GM12878 (cell line): Measurements from ENCODE around the gene CFAP74. TPM values are rescaled to one million over a fixed set of nuclear protein-coding genes. Genes with fewer than 3 reads are reported as not detected.
A peak's percentile ranks its signal among the peaks of the same experiment; 100 is the strongest.

Experiments used
- ATAC-seq: fragments of 200-7000 bp; cut with Tn5 transposase; 3 replicates; pipeline ENCODE4 v1.9.1; 2020; ENCODE audit warnings: mild to moderate bottlenecking, moderate library complexity
- BruUV-seq: library from RNA; stranded (reverse); fragments of 400-500 nt; replicated peaks from 2 replicates; lab custom pipeline; 2021; lab: Mats Ljungman, UMichigan
- CTCF ChIA-PET: fragments of 300-600 bp; sonication (Branson Sonifier 250); formaldehyde crosslinking; extraction: SDS; loops from one replicate; lab custom pipeline; 2021; ENCODE audit warnings: inconsistent platforms; lab: Yijun Ruan, JAX
- POLR2A ChIA-PET: fragments of 350-600 bp; formaldehyde crosslinking; extraction: SDS; loops from one replicate; lab custom pipeline; 2021; ENCODE audit warnings: inconsistent platforms; lab: Charles Lee
- RAD21 ChIA-PET: fragments of 300-600 bp; sonication (Branson Sonifier 250); formaldehyde crosslinking; loops from one replicate; lab custom pipeline; 2023; ENCODE audit warnings: antibody characterized with exemption; ENCODE audit not compliant: unreplicated experiment; lab: Charles Lee
- SMC1A ChIA-PET: fragments of 300-600 bp; sonication (Branson Sonifier 250); formaldehyde crosslinking; loops from one replicate; lab custom pipeline; 2023; ENCODE audit not compliant: unreplicated experiment, uncharacterized antibody; lab: Charles Lee
- DNase-seq: peaks from one replicate; pipeline ENCODE4 v3.0.0-alpha.2; 2011; ENCODE audit warnings: low read depth, low spot score
- FAIRE-seq: peaks from 3 replicates; lab custom pipeline; 2011; peaks lifted over from hg19 to GRCh38; lab: Jason Lieb, UNC
- H2AFZ ChIP-seq: 2 replicates; pipeline ENCODE4 v1.6.0; 2011; ENCODE audit warnings: low read depth, low read length, control low read depth; ENCODE audit not compliant: control insufficient read depth
- H3K27ac ChIP-seq: 2 replicates; pipeline ENCODE4 v1.5.1; 2011; ENCODE audit warnings: control low read depth; ENCODE audit not compliant: control insufficient read depth, insufficient read depth
- H3K27me3 ChIP-seq, 2 experiments: replicated peaks in 1 of 2; 2 replicates each; pipeline versions ENCODE4 v1.6.0 to v1.6.1; 2011; ENCODE audit warnings: low read length in 1 of 2; ENCODE audit not compliant: control insufficient read depth in 2 of 2, insufficient read depth in 2 of 2
- H3K36me3 ChIP-seq, 2 experiments: 2 replicates each; pipeline ENCODE4 v1.5.1; 2011; ENCODE audit warnings: low read length in 1 of 2; ENCODE audit not compliant: control insufficient read depth in 2 of 2, insufficient read depth in 2 of 2
- H3K4me1 ChIP-seq: 2 replicates; pipeline ENCODE4 v1.6.1; 2011; ENCODE audit warnings: mild to moderate bottlenecking, low read length, moderate library complexity, mixed read lengths; ENCODE audit not compliant: control insufficient read depth, insufficient read depth
- H3K4me2 ChIP-seq: 2 replicates; pipeline ENCODE4 v1.6.0; 2011; ENCODE audit warnings: control low read depth; ENCODE audit not compliant: control insufficient read depth, insufficient read depth
- H3K4me3 ChIP-seq: fragments of 200-600 bp; sonication (generic); 2 replicates; pipeline ENCODE4 v1.5.1; 2016
- H3K79me2 ChIP-seq: 2 replicates; pipeline ENCODE4 v1.6.0; 2011; ENCODE audit warnings: low read length; ENCODE audit not compliant: control insufficient read depth, insufficient read depth
- H3K9ac ChIP-seq: 2 replicates; pipeline ENCODE4 v1.8.0; 2011; ENCODE audit warnings: low read length, control low read depth, mixed read lengths; ENCODE audit not compliant: control insufficient read depth, insufficient read depth
- H3K9me3 ChIP-seq: replicated peaks from 3 replicates; pipeline ENCODE4 v1.5.1; 2011; ENCODE audit warnings: mild to moderate bottlenecking, low read length; ENCODE audit not compliant: control insufficient read depth, insufficient read depth
- H4K20me1 ChIP-seq: 2 replicates; pipeline ENCODE4 v1.6.0; 2011; ENCODE audit not compliant: control insufficient read depth, insufficient read depth
- CREM ChIP-seq: IDR thresholded peaks from 2 replicates; pipeline ENCODE4 v1.6.1; 2014; ENCODE audit warnings: antibody characterized with exemption, low read depth
- ESRRA ChIP-seq: IDR thresholded peaks from 2 replicates; pipeline ENCODE4 v1.6.1; 2012; ENCODE audit warnings: mild to moderate bottlenecking, low read length, improper control_type of control experiment
- RAD21 ChIP-seq: IDR thresholded peaks from 2 replicates; pipeline ENCODE4 v1.6.1; 2011; ENCODE audit warnings: mild to moderate bottlenecking, low read depth, low read length, moderate library complexity; ENCODE audit not compliant: insufficient read depth
- RB1 ChIP-seq: fragments of 450-650 bp; formaldehyde crosslinking; IDR thresholded peaks from 2 replicates; pipeline ENCODE4 v1.6.1; 2017; ENCODE audit warnings: mild to moderate bottlenecking, borderline replicate concordance
- SMC3 ChIP-seq: IDR thresholded peaks from 2 replicates; pipeline ENCODE4 v1.6.1; 2011; ENCODE audit warnings: low read length, improper control_type of control experiment, borderline replicate concordance
- WGBS: methylation state at CpG from one replicate; pipeline ENCODE4 v1.1.6; 2016; ENCODE audit warnings: low lambda C conversion rate; ENCODE audit not compliant: insufficient replicate concordance, insufficient coverage; ENCODE audit errors: missing lambda C conversion rate; 5-methylcytosine and 5-hydroxymethylcytosine counted together
- in situ Hi-C: fragments of 300-500 bp; cut with MboI; formaldehyde crosslinking; loops from 9 replicates; pipeline ENCODE4 v1.14.3; 2018; ENCODE audit warnings: mixed read lengths
- intact Hi-C: fragments of 100-400 bp; cut with micrococcal nuclease; formaldehyde crosslinking; loops from one replicate; pipeline ENCODE4 v1.14.2; 2022; ENCODE audit not compliant: unreplicated experiment
- polyA plus RNA-seq, 11 experiments: library from polyadenylated mRNA; depleted of rRNA in 4 of 11; unstranded in 6 of 11; stranded (reverse) in 5 of 11; fragments of >200 nt; fragmentation: Nextera tagmentation in 4 of 11; fragmentation: Illumina TruSeq in 1 of 11; extraction: Ambion mirVana in 4 of 11; extraction: Trizol in 1 of 11; gene quantifications; 1 replicate in 1 of 11; 2 replicates in 10 of 11; pipeline versions ENCODE4 v1.2.1 to v1.2.3, GENCODE V29; 2011 to 2016; ENCODE audit warnings: inconsistent platforms in 2 of 11, missing spikeins in 2 of 11, low read depth in 1 of 11
- total RNA-seq, 4 experiments: library from RNA; depleted of rRNA in 3 of 4; stranded (reverse); fragments of >200 nt in 3 of 4; fragmentation: Illumina TruSeq in 1 of 4; extraction: Trizol in 1 of 4; gene quantifications; 2 replicates each; pipeline versions ENCODE4 v1.2.1 to v1.2.3, GENCODE V29; 2013 to 2021
- TF ChIP-seq, protein P1 (sequence below), 3 experiments: IDR thresholded peaks in 2 of 3; conservative IDR thresholded peaks in 1 of 3; 2 replicates each; pipeline ENCODE4 v1.5.1; 2011; ENCODE audit warnings: low read depth in 3 of 3, low read length in 3 of 3, mild to moderate bottlenecking in 3 of 3, control low read depth in 2 of 3, moderate library complexity in 2 of 3, inconsistent platforms in 1 of 3, mixed read lengths in 1 of 3; ENCODE audit not compliant: control insufficient read depth in 2 of 3, insufficient read depth in 1 of 3; ENCODE audit errors: extremely low read depth in 1 of 3

CFAP74 gene
- total and polyA plus RNA-seq, 10 of the 15 experiments (the other 5 are each of a cell fraction or from before 2014, with no cell fraction given) = 0.01 TPM; not detected in 9

DNA sequence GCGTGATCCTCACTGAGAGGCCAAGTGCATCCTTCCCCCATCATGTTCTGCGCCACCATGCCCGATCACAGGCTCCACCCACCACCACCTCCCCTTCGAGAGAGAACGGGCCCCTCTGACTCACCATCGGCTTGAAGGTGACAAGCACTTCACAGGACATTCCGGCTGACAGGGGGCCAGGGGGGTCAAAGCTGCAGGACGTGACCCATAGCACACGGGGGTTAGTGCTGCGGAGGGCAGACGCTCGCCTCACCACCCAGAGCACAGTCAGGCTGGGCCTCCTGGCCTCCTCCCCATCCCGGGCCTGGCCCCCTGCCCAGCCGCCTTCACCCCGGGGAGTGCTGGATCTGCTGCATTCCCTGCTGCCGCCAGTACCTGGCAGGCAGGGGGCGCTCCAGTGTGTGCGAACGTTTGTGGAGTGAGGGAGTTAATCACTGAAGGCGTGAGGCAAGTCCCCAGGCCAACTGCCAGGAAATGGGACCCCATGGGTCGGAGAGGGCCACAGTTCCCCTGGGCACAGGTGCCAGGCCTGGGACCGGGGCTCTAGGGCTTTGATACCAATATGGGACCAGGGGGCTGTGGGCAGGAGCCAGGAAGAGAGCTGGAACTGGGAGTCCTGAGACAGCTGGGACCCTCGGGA is 43.6 kb downstream of the CFAP74 start:
- ATAC-seq = peak; percentile 78
- ChIA-PET POLR2A (no interaction called here), RAD21 (no interaction called here)
- Histone ChIP-seq H4K20me1 (no peaks in the 10 kb centered on the region), H3K9ac (no peak overlapping the region)
- BruUV-seq = no TSS peak
- TF ChIP-seq ESRRA = no peak
- no peak for TF ChIP-seq RB1
- TF ChIP-seq SMC3 = peak; percentile 46; the same call in 1 of the 2 replicates
- peak; percentile 63 for TF ChIP-seq RAD21
- TF ChIP-seq CREM = no peak
- TF ChIP-seq, protein P1, sequence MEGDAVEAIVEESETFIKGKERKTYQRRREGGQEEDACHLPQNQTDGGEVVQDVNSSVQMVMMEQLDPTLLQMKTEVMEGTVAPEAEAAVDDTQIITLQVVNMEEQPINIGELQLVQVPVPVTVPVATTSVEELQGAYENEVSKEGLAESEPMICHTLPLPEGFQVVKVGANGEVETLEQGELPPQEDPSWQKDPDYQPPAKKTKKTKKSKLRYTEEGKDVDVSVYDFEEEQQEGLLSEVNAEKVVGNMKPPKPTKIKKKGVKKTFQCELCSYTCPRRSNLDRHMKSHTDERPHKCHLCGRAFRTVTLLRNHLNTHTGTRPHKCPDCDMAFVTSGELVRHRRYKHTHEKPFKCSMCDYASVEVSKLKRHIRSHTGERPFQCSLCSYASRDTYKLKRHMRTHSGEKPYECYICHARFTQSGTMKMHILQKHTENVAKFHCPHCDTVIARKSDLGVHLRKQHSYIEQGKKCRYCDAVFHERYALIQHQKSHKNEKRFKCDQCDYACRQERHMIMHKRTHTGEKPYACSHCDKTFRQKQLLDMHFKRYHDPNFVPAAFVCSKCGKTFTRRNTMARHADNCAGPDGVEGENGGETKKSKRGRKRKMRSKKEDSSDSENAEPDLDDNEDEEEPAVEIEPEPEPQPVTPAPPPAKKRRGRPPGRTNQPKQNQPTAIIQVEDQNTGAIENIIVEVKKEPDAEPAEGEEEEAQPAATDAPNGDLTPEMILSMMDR (IDR thresholded peaks at IDR 0.05 in 2 of 3, conservative IDR thresholded peaks at IDR 0.05 in 1 of 3; ENCODE audit: control insufficient read depth in 2 of 3, extremely low read depth in 1 of 3, insufficient read depth in 1 of 3, low read depth in 3 of 3, low read length in 3 of 3) = peak; percentile 61 to 73 (median 63)
- TF ChIP-seq, all 136 proteins: peak for 3
- no peak overlapping the region for H3K27ac ChIP-seq
- DNase-seq (no peak), FAIRE-seq (no peak)
- H3K9me3 ChIP-seq = no peaks in the 10 kb centered on the region
- no peak overlapping the region for H2AFZ ChIP-seq
- H3K79me2 ChIP-seq = no peaks in the 10 kb centered on the region
- CTCF ChIA-PET = interaction anchor here (1.0 to 3.9 kb wide), 4 partner anchors 12 to 86 kb away, joined by 3 to 17 read pairs (median 4); no protein-coding TSS in a partner anchor
- H3K27me3 ChIP-seq = peaks cover 0 to 3% of the 10 kb centered on the region in 2 experiments; a peak in 1 of 4 replicates
- intact Hi-C loops (loop anchor here (1.0 to 5.0 kb wide), 2 partner anchors 86 to 212 kb away; no protein-coding TSS in a partner anchor), in situ Hi-C loops (loop anchor here (25.0 kb wide), 1 partner anchor 827 kb away; no protein-coding TSS in a partner anchor)
- SMC1A ChIA-PET = interaction anchor here (0.8 kb wide), 1 partner anchor 42 kb away, joined by 3 read pairs; no protein-coding TSS in a partner anchor
- no peak overlapping the region for H3K4me2 ChIP-seq
- no peaks in the 10 kb centered on the region for H3K4me1 ChIP-seq
- WGBS = 11% methylated on average over 23 of the region's 23 CpGs
- H3K4me3 ChIP-seq = no peak overlapping the region
- no peaks in the 10 kb centered on the region for H3K36me3 ChIP-seq
